GM19372 (cell line): Measurements from ENCODE around the gene ARHGAP18.

Experiments used
- ATAC-seq: cut with Tn5 transposase; IDR thresholded peaks from one replicate; pipeline ENCODE4 v1.9.1; 2021; ENCODE audit warnings: mild to moderate bottlenecking, low read depth, moderate library complexity; ENCODE audit not compliant: unreplicated experiment

The ARHGAP18 gene

DNA sequence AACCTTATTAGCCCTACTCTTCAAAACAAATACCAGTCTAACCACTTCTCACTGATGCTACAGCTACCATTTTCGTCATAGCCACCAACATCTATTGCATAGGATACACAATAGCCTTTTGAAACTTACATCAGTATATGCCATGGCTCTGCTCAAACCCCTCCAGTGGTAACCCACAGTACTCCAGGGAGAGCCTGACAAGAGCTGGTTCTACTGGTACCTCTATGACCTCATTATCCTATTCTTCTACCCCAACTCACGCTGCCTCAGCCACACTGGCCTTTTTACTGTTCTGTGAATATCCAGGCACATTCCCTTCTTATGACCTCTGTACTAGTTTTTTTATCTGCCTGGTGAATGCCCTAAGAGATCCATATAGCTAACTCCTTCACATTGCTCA is 157.6 kb downstream of the ARHGAP18 start:
- ATAC-seq, result no peak

- no peak for ATAC-seq
Observed at GRCh38 chr6:129551486-129551885, 158.5 kb downstream of the ARHGAP18 start.

DNA sequence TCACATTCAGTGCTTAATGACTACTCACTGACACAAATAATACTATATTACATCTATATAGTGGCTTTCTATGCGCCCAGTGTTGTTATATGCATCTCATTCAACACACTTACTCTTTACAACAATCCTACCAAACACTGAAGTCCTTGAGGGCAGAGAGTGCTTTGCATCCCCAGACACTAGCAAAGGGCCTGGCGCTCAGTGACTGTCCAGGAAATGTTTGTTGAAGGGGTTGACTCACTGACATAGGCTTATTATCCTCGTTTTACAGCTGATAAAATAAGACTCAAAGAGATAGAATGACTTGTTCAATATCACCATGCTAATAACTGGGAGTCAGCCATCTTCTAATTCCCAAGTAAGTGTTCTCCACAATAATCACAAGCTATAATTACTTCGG is 163.3 kb downstream of the ARHGAP18 start:
- no peak for ATAC-seq

DNA sequence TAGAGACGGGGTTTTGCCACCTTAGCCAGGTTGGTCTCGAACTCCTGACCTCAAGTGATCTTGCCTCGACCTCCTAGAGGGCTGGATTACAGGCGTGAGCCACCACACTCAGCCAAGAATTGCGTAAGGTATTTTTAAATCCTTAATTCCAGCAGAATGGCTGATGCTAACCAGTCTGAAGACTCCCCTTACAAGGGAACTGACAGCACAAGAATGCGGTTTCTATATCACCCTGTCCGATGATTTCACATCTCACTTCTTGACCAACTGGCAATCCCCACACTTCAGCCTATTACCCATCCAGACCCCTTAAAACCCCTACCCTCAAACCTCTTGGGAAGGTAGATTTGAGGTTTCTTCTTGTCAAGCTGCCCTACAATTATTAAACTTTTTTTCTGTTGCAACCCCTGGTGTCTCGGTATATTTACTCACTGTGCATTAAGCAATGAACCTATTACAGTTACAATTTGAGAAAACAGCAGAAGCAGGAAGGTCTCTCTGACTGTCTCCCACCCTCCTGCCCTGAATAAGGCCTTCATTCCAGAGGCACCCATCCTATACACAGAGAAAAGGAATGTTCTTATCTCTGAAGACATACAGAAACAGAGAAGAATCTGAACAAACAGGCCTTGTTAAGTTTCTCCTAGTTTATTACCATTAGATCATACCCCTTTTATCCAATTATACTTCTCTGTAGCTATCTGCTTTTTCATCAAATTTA is 164.9 kb downstream of the ARHGAP18 start:
- no peak for ATAC-seq

DNA sequence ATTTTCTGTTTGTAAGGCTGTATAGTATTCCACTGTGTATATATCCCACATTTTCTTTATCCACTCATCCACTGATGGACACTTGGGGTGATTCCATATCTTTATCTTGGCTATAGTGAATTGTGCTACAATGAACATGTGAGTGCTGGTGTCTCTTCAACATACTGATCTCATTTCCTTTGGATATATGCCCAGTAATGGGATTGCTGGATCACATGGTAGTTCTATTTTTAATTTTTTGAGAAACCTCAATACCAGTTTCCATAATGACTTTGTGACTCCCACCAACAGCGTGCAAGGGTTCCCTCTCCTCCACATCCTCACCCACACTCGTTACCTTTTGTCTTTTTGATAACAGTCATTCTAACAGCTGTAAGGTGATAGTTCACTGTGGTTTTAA is 166.0 kb downstream of the ARHGAP18 start:
- no peak for ATAC-seq

DNA sequence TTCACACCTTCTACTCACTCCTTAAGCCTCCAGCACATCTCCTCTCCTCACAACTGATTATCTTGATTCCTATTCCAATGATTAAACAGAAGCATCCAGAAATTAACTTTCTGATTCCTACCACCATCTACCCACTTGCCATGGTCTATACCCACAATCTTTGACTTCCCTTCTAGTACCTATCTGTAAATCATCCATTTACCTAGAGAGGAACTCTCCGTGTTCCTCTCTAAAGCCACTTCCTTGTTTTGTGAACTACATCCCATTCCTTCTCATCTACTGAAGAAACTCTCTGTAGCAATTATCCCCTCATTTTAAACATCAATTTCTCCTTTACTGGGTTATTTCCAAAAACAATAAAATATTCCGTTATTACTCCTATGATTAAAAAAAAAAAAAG is 167.3 kb downstream of the ARHGAP18 start:
- no peak for ATAC-seq

DNA sequence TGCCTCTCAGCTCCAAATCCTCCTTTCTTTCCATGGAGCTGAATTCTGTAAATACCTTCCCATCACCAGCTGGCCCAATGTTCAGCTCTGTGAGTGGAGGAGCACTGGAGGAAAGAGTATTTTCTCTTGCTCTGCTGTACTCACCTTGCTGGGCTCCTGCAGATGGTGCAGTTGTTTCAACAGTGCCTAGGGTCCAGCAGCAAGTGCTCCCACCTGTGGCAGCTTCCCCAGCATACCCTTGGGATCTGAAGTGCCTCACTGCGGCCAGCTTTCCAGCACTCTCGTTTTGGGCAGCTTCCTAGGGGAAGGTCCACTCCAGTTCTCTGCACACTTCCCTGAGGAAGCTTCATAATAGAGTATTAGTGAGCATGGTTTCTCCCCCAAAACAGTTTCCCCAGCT is 170.9 kb downstream of the ARHGAP18 start:
- no peak for ATAC-seq

DNA sequence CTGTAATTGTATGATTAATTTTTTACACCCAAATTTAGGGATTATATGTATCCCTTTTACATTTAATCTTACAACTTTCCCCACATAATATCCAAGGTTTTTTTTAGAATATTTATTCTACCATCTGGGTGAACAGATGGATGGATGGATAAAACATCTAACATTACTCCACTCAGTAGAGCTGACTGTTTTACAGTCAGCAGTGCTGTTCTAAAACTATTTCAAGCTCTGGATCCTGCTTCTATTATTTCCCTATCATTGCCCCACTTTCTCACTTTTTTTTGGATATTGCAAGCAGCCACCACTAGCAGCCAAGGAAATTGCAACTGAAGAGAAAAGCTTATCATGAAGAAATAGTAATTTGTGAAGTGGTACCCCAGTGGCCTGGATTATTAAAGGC is 173.7 kb downstream of the ARHGAP18 start:
- no peak for ATAC-seq

DNA sequence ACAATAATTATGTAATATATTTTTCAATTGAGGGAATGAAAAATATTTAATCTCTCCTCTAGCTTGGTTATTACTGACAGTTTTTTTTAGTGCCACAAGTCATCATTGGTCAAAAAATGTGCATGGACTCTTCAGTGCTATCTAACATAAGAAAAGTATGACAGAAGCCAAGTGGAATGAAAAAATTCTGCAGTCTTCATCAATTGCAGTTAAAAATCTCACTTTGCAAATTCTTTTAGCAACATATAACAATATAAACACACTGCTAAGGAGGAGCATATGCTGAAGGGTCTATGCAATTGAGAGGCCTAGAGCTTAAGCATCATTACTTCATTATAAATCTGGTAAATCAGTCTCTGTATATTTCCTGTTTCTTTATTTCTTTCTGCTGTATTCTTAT is 175.1 kb downstream of the ARHGAP18 start:
- ATAC-seq, result no peak
